ENCODE measurements around the gene KRABD2.
"Not testable (repeated sequence)": the region's sequence is repeated elsewhere in the genome, so short reads cannot be mapped to it uniquely, and the experiment has no call there.

Gene KRABD2

DNA sequence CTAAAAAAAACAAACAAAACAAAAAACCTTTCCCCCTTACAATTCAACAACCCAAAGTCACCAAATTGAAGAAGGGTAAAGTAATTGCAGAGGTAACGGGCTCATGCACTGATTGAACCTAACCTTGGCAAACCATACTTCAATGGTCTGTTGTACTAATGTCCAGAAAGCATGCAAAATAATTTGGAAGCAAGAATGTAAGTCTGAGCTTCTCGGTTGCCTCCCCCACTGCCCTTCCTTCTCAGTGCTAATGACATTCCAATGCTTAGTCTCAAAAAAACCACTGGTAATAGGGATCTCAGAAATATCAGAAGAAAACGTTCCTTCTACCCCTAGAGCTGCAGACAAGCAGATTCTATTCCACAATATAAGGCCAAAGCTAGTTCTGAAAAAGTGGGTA lies 15.8 kb downstream of the KRABD2 start:
- DNase-seq (ENCODE audit: low read depth), result no peak

DNA sequence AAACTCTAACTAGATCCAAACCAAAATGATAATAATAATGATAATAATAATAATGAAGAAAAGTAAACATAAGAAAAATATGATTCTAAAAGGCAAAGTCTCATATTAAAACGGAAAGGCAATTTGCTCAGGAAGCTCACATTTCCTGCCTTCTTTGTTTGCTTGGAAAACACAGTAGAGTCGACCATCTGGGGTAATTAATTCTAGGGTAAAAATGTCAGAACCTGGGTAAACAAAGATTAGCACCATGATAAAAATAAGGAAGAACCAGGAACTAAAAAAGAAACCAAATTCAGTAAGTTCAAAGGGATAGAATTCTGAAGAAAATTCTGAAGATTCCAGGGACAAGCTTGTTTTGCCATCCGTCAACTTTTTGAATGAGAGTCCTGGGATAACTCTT lies 16.2 kb downstream of the KRABD2 start:
- DNase-seq (ENCODE audit: low read depth), result no peak

DNA sequence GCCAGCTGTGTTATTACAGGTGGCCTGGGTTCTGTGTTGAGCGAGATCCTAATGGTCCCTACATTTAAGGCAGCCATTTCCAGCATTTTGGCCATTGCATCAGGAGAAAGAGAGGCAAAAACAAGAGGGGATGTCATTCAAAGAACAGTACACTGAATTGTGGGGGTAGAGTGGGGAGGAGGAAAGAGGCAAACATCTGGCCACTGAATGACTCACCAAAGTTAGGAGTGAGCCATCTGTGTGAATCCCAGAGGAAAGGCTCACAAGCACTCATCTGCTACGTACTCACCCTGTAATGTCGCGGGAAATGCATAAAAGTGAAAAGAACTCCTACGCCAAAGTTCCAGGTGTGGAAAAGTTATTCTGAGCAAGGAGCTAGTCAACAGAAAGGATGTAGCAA lies 16.7 kb downstream of the KRABD2 start:
- no peak for DNase-seq (ENCODE audit: low read depth)

DNA sequence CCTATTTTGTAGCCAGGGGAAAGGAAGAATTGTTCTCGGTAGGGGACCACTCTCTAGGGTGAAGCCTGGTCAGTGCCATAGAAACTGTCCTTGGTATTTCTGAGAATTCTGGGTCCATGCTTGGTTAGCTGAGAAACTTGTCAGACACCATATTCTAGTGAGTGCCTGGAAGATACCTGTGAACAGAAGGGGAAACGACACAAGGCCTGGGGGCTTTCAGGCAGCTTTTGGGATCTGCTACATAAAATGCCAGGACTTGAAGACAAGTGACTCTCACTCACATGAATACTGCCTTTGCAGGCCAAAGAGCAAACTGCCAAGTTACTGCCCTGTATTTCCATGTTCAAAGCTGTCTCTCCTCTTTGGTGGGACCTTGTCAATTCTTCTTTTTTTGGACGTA lies 18.6 kb downstream of the KRABD2 start:
- no peak for DNase-seq (ENCODE audit: low read depth)

DNA sequence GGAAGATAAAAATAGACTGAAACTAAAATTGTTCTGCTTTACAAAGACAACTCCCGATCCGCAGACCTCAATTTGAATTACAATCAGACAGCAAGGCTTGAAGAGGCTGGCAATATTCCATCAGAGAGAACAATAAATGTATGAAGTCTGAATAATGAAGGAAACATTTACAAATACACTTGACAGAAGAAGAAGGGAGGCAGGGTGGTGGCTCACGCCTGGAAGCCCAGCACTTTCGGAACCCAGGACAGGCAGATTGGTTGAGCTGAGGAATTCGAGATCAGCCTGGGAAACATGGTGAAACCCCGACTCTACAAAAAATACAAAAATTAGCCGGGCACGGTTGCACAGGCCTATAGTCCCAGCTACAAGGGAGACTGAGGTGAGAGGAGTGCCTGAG lies 22.3 kb downstream of the KRABD2 start:
- no peak for DNase-seq (ENCODE audit: low read depth)

DNA sequence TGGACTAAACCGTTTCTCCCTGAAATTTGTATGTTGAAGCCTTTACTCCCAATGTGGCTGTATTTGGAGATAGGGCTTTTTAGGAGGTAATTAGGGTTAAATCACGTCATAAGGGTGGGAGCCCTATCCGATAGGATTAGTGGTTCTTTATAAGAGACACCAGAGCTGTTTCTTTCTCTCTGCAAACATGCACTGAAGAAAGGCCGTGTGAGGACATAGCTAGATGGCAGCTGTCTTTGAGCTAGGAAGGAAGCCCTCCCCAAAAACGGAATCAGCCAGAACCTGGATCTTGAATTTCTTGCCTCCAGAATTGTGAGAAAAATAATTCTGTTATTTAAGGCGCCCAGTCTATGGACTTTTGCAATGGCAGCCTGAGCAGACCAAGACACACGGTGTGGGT lies 22.8 kb downstream of the KRABD2 start:
- DNase-seq (ENCODE audit: low read depth), result no peak

DNA sequence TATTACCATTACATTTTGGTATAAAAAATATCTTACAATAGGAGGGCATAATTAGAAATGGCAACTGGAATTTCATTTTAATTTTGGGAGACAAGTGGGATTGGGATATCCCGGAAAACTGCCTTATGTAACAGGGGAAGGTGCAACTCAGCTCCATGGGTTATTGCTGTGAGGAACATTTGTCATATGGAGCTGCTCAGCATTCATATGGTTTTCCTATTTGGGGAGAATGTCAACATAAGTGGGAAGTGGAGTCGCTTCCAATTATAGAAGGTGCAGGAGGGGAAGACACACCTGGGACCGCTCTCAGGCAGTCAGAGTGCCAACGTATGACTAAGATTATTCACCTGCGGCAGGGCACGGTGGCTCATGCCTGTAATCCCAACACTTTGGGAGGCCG lies 26.2 kb downstream of the KRABD2 start:
- no peak for DNase-seq (ENCODE audit: low read depth)

DNA sequence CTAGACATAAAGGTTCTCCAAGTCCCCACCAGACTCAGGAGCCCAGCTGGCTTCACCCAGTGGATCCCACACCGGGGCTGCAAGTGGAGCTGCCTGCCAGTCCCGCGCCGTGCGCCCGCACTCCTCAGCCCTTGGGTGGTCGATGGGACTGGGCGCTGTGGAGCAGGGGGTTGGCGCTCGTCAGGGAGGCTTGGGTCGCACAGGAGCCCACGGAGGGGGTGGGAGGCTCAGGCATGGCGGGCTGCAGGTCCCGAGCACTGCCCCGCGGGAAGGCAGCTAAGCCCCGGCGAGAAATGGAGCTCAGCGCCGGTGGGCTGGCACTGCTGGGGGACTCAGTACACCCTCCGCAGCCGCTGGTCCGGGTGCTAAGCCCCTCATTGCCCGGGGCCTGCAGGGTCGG lies 29.5 kb downstream of the KRABD2 start:
- DNase-seq (ENCODE audit: low read depth), result not testable (repeated sequence)

DNA sequence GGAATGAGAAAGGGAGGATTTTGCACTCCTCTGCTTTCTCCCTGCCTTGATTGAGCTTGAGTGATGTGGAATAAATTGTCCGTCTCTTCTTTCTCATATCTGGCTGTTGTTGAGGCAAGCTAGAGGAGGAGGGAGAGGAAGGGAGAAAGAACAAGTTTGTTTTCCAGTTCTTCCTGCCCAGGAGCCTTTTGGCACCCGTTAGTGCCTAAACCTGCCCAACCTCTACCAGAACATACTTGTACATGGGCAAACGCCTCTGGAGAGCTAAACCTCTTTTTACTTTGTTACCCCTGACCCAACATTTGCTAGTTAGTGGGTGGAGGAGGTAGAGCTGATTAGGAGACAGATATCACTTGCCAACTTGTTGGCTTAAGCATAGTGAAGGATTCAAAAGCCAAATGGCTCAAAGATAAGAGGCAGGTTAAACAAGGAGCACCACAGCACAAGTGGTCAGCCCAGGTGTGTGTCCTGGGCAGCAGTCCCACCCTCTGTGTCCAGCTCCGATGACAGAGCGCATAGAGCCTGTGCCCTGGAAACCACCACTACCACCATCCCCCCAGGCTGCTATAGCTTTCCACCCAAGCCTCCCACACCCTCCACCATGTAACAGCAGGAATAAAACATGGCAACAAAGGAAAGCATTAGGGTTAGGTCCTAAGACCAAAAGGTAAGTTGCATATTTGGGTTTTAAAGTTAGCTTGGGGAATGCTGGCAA lies 30.4 kb downstream of the KRABD2 start:
- no peak for DNase-seq (ENCODE audit: low read depth)

DNA sequence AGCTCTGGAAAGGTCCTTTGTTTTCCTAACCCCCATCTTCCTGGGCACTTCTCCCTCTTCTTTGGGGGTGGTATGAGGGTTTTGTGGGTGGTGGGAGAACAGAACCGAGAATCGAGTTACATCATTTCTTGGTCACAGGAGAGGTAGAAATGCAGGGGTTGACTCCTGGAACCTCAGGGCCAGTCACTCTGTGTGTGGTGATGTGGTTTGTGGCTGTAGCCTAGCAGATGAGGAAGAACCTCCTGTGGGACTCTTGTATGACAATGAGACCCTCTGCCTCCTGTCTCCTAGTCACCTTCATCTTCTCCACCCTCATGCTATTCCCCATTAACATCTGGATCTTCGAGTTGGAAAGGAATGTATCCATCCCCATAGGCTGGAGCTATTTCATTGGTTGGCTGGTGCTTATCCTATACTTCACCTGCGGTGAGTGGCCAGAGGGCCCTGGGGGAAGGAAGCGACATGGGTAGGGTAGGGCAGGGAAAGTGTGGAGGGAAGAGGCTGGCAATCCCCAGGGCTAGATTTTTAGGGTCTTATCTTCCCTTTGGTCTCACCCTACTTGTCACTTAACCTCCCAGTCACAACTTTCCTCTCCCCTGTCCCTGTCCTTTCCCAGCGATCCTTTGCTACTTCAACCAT lies 31.3 kb downstream of the KRABD2 start:
- DNase-seq (ENCODE audit: low read depth), result no peak

DNA sequence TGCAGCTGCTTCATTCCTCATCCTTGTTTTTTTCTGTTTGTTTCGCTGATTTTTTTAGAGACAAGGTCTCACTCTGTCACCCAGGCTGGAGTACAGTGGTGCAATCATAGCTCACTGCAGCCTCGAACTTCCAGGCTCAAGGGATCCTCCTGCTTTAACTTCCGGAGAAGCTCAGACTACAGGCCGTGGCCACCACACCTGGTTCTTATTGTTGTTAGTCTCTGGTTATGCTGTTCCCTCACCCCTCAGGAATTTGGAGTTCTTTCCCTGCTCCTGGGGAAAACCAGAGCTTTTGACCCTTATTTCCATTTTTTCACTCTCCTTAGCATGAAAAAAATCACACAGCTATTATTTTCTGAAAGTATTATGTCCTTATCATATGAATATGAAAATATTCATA lies 35.0 kb downstream of the KRABD2 start:
- no peak for DNase-seq (ENCODE audit: low read depth)

DNA sequence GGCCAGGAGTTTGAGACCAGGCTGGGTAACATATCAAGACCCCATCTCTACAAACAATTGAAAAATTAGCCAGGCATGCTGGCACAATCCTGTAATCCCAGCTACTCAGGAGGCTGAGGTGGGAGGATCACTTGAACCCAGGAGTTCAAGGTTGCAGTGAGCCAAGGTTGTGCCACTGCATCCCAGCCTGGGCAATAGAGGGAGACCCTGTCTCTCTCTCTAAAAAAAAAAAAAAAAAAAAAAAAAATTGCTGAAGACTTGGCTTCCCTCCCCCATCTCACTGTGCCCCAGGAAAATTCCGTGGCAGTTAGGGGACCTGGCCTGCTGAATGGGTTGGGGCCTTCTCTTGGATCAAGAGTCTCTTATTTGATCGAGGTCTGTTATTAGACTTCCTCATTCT lies 37.0 kb downstream of the KRABD2 start, which contains the start of gene ODF4:
Gene ODF4 (plus strand): TSS at position 301 of the 400 bp plus-strand sequence. CDS start 212 bp downstream, outside the sequence.
- no peak for DNase-seq (ENCODE audit: low read depth)

DNA sequence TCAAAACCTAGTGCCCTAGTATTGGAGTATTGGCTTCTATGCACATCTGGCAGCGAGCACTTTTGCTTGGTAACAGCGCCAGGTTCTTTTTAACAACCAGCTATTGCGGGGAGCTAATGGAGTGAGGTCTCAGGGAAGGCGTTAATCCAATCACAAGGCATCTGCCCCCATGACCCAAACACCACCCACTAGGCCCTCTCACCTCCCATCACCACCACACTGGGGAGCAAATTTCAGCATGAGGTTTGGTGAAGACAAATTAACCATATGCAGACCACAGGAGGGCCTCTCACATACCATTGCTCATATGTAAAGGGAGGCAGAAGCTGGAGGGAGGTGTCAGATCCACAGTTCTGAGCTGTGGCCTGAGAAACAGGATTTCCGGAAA lies 37.8 kb downstream of the KRABD2 start:
- DNase-seq (ENCODE audit: low read depth), result no peak

DNA sequence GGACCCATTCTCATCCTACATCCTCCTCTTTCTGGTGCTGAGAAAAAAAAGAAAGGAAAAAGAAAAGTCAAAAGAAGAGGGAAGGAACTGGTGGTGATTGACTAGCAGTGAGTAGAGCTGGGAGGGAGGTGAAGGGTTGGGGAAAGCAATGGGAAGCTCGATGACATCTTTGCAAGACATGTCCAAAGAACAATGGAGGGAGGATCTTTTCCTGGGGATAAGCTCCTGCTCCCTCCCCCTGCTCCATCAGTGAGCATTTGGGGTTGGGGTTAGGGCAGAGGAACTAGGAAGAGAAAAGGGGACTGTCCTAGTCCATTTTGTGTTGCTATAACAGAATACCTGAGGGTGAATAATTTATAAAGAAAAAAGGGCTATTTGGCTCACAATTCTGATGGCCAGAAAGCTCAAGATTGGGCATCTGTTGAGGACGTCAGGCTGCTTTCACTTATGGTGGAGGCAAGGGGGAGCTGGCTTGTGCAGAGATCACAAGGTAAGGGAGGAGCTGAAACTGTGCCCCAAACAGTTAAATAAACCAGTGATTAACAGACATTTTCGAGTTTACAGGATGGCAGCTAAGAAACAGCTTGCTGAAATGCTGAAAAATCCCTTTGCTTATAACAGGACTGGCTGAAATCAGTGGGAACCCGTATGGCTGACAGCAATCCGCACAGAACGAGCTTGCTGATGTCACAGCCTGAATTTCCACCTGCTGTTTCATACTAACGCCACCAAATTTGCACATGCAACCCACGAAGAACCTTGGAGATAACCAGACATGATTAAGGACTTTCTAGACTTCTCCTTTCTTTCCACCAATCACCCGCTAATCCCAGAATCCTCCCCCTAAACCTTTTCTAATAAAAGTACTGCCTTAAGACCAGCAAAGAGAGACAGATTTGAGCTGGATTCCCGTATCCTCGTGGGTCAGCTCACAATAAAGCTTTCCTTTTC lies 38.4 kb downstream of the KRABD2 start:
- DNase-seq (ENCODE audit: low read depth), result no peak

DNA sequence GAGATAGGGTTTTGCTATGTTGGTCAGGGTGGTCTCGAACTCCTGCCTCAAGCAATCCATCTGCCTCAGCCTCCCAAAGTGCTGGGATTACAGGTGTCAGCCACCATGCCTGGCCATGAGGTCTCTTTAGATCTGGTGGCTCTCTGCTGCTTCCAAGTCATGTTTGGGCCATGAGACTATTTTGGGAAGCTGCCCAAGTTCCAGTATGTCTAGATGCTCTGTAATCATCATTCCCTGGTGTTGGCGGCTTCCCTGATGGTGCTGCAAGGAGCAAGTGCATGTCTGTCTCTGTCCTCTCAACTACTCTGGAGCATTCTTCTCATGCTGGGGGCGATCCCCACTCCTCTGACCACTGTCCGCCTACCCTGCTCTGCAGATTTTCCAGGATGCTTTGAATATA lies 43.2 kb downstream of the KRABD2 start:
- no peak for DNase-seq (ENCODE audit: low read depth)

DNA sequence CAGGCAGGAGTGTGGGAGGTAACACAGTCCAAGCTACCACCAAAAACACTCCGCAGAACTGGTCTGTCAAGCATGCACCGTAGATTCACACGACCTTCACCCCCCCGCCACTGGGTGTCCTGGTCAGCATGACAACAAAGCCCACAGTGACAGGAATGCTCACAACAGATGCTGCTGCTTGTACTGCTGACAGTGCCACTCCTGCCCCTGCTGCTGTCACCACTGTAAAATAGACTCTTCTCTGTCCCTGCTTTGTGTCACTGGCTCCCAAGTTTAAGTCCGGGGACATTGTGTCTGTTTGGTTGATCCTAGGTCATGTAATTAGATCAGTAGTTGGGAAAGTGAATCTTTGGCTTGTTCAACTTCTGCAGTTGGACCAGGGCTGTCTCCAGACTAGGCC lies 43.8 kb downstream of the KRABD2 start:
- DNase-seq (ENCODE audit: low read depth), result no peak

DNA sequence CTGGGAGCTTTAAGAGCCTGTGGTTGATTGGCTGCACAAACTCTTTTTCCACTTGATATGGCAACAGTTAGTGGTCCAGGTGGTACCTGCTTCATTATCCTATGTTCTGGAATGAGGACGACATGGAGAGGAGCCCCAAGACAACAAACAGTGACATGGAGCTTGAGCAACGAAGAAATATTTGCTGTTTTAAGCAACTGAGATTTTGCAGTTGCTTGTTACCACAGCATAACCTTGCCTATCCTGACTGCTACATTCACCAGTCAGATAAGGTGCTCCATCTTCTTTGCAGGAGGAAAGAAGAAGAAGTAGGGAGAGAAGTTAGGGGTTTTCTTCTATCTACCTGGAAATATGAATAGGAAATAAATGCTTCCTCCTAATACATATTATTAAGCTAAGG lies 44.4 kb downstream of the KRABD2 start:
- no peak for DNase-seq (ENCODE audit: low read depth)

DNA sequence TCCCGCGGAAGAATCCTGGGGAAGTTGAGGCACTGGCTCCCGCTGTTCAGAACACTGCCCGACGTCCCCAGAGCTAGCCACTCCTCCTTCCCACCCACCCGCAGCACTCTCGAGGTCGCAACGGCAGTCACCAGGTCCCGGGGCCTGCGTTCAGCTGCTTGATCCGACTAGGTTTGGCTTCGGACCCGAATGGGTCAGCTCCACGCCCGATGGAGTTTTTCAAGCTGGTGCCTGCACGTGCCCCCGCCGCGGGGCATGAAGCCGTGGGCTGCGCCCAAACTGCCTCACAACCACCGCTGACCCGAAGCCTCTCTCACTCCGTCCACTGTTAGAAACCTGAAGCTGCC lies 49.2 kb downstream of the KRABD2 start:
- DNase-seq (ENCODE audit: low read depth), result no peak
